ENCODE measurements around the gene PRAC2.

GRCh38 chr17:48754500-48755261, 31.7 kb downstream of the PRAC2 start:
- TF ChIP-seq, protein P1, sequence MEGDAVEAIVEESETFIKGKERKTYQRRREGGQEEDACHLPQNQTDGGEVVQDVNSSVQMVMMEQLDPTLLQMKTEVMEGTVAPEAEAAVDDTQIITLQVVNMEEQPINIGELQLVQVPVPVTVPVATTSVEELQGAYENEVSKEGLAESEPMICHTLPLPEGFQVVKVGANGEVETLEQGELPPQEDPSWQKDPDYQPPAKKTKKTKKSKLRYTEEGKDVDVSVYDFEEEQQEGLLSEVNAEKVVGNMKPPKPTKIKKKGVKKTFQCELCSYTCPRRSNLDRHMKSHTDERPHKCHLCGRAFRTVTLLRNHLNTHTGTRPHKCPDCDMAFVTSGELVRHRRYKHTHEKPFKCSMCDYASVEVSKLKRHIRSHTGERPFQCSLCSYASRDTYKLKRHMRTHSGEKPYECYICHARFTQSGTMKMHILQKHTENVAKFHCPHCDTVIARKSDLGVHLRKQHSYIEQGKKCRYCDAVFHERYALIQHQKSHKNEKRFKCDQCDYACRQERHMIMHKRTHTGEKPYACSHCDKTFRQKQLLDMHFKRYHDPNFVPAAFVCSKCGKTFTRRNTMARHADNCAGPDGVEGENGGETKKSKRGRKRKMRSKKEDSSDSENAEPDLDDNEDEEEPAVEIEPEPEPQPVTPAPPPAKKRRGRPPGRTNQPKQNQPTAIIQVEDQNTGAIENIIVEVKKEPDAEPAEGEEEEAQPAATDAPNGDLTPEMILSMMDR (IDR thresholded peaks at IDR 0.05), result no peak
- TF ChIP-seq TCF7L2 (IDR thresholded peaks at IDR 0.05; ENCODE audit: low read depth, low read length), result no peak
